Loucy (cell line): ENCODE results near the gene MAD1L1.

ENCODE experiments used
- EZH2phosphoT487 ChIP-seq: fragments of 200-600 bp; IDR thresholded peaks from 2 replicates; pipeline ENCODE4 v1.6.1; 2018; ENCODE audit warnings: antibody characterized with exemption, mild to moderate bottlenecking, moderate library complexity, borderline replicate concordance
- TF ChIP-seq, protein P1 (sequence below): fragments of 200-600 bp; sonication (generic); conservative IDR thresholded peaks from 2 replicates; pipeline ENCODE4 v1.5.1; 2014; ENCODE audit warnings: mild to moderate bottlenecking, antibody characterized with exemption, low read length

DNA sequence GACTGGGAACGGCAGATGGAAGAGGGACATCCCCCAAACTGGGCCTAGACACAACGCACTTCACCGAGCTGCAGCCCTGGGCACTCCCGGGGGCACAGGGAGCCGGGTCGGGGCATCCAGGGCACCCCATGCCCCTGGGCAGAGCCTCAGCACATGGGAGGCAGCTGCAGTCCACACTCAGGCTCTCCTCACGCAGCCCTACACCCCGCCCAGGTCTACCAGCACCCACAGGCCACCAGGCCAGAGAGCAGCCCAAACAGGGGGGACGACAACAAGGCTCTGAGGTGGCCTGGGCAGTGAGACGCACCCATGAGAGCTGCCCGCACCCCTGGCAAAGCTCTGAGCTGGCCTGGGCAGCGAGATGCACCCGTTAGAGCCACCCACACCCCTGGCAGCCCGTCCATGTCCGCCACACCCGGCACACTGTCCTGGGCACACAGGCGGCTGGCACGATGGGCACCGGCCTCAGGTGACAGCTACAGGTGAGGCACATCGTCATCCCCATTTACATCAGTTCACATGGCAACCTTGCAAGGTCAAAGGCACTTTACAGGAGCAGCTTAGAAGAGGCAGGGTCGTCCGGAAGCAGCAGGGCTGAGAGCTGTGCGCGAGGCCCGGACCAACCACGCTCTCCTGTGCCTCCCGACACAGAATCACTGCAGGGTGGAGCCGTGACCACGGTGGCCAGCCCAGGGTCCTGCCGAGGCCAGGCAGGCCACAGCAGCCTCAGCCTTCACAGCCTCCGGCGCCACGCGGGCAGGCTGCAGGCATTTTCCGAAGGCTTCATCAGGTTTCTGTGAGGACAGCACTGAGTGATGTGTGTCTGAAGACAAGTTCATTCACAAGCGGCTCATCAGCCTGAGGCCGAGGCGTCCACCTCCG lies 228.6 kb downstream of the MAD1L1 start:
- TF ChIP-seq, protein P1, sequence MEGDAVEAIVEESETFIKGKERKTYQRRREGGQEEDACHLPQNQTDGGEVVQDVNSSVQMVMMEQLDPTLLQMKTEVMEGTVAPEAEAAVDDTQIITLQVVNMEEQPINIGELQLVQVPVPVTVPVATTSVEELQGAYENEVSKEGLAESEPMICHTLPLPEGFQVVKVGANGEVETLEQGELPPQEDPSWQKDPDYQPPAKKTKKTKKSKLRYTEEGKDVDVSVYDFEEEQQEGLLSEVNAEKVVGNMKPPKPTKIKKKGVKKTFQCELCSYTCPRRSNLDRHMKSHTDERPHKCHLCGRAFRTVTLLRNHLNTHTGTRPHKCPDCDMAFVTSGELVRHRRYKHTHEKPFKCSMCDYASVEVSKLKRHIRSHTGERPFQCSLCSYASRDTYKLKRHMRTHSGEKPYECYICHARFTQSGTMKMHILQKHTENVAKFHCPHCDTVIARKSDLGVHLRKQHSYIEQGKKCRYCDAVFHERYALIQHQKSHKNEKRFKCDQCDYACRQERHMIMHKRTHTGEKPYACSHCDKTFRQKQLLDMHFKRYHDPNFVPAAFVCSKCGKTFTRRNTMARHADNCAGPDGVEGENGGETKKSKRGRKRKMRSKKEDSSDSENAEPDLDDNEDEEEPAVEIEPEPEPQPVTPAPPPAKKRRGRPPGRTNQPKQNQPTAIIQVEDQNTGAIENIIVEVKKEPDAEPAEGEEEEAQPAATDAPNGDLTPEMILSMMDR: no peak
- TF ChIP-seq EZH2phosphoT487: no peak
